ENCODE results near the gene CLPSL1.

DNA sequence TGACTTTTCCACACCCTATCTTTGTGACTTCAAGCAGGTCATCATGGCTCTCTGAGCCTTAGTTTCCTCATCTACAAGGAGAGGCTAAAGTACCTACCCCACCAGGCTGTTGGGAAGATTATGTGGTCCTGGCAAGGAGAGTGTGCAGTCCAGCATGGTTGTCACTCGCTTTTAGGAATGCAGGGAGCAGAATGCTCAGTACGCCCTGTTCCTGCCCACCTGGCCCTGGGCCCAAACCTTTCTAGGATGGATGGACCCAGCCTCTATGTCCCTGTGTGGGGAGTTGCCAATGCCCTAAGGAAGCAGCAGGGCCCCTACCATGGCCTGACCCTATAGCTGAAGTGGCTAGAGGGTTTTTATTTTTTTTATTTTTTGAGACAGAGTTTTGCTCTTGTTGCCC lies 2.4 kb upstream of the CLPSL1 start:
- TF ChIP-seq, protein P1, sequence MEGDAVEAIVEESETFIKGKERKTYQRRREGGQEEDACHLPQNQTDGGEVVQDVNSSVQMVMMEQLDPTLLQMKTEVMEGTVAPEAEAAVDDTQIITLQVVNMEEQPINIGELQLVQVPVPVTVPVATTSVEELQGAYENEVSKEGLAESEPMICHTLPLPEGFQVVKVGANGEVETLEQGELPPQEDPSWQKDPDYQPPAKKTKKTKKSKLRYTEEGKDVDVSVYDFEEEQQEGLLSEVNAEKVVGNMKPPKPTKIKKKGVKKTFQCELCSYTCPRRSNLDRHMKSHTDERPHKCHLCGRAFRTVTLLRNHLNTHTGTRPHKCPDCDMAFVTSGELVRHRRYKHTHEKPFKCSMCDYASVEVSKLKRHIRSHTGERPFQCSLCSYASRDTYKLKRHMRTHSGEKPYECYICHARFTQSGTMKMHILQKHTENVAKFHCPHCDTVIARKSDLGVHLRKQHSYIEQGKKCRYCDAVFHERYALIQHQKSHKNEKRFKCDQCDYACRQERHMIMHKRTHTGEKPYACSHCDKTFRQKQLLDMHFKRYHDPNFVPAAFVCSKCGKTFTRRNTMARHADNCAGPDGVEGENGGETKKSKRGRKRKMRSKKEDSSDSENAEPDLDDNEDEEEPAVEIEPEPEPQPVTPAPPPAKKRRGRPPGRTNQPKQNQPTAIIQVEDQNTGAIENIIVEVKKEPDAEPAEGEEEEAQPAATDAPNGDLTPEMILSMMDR (IDR thresholded peaks at IDR 0.05): no peak
- TF ChIP-seq EZH2 (IDR thresholded peaks at IDR 0.05; ENCODE audit: borderline replicate concordance, insufficient read depth, low read depth, low read length, poor library complexity, severe bottlenecking): no peak
